ENCODE data around the gene F8. TPM values are rescaled to one million over a fixed set of nuclear protein-coding genes. Genes with fewer than 3 reads are reported as not detected.

Gene F8

Small RNAs within 50 kb of the gene (small RNA-seq; reads per million reads assigned to genes)
- gene MIR1184-1 = not detected
